ENCODE data around the gene RPL27A. TPM values are rescaled to one million over a fixed set of nuclear protein-coding genes. Genes with fewer than 3 reads are reported as not detected.

RPL27A gene
- total RNA-seq, 1 experiment from 2014 or later = 1,103 TPM

Other genes with a start within 250 kb of the RPL27A start
- 13.2 to 16.7 TPM (median 13.3 TPM) in 3 replicates for gene STK33, start 88.6 kb upstream of the RPL27A start, total RNA-seq (2021)
- 5.6 to 8.0 TPM (median 7.8 TPM) in 3 replicates for gene TRIM66, start 127 bp upstream of the RPL27A start, total RNA-seq (2021)
- 21.1 to 26.0 TPM (median 22.0 TPM) in 3 replicates for gene AKIP1, start 228.4 kb downstream of the RPL27A start, total RNA-seq (2021)